ENCODE measurements around the gene TIRAP.
"Not testable (repeated sequence)": the region's sequence is repeated elsewhere in the genome, so short reads cannot be mapped to it uniquely, and the experiment has no call there.

The TIRAP gene

GRCh38 chr11:126281245-126281644 is 1.6 kb upstream of the TIRAP start:
- in situ Hi-C loops (cut with HindIII; ENCODE audit: low pct_ligation_motif_present, low pct_unique_long_range_greater_than_20kb, low sequenced_read_pairs): no loop called here

DNA sequence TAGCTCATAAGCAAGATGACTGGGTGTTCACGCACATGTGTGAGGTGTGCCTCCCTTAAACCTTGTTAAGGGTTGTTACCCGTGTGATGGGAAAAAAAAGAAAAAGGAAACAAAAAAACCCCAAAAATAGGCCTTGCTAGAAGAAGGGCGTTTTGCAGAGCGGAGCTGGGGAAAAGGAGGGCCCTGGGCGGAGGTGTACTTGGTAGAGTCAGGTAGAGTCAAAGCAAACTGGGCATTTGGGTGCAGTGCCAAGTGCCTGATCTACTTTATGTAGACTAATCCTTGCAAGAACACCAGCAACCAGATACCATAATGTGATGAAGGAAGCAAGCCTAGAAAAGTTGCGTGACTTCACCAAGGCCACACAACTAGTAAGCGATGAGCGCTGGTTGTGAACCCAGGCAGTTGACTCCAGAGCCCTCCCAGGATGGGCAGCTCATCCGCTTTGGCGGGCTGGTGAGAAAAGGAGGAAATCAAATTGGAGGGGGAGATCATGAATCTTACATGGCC is 1.2 kb upstream of the TIRAP start:
- DNase-seq: no peak
- in situ Hi-C loops (cut with HindIII; ENCODE audit: low pct_ligation_motif_present, low pct_unique_long_range_greater_than_20kb, low sequenced_read_pairs): no loop called here

More at GRCh38 chr11:126281245-126281644, 1.6 kb upstream of the TIRAP start:
- no peak for DNase-seq

GRCh38 chr11:126282361-126282735 is 545 bp upstream of the TIRAP start:
- DNase-seq: peak; percentile 7

GRCh38 chr11:126284829-126285228 is 1.9 kb downstream of the TIRAP start:
- DNase-seq: peak; percentile 78
- in situ Hi-C loops (cut with HindIII; ENCODE audit: low pct_ligation_motif_present, low pct_unique_long_range_greater_than_20kb, low sequenced_read_pairs): no loop called here

More at GRCh38 chr11:126282361-126282735, 545 bp upstream of the TIRAP start:
- in situ Hi-C loops (cut with HindIII; ENCODE audit: low pct_ligation_motif_present, low pct_unique_long_range_greater_than_20kb, low sequenced_read_pairs): no loop called here

- in situ Hi-C loops (cut with HindIII; ENCODE audit: low pct_ligation_motif_present, low pct_unique_long_range_greater_than_20kb, low sequenced_read_pairs): no loop called here
- DNase-seq: no peak
Observed at GRCh38 chr11:126288237-126288636, 5.3 kb downstream of the TIRAP start.

- DNase-seq: no peak
- in situ Hi-C loops (cut with HindIII; ENCODE audit: low pct_ligation_motif_present, low pct_unique_long_range_greater_than_20kb, low sequenced_read_pairs): no loop called here
Observed at GRCh38 chr11:126290887-126291286, 8.0 kb downstream of the TIRAP start.

GRCh38 chr11:126293726-126294125 is 10.8 kb downstream of the TIRAP start:
- no peak for DNase-seq
- in situ Hi-C loops (cut with HindIII; ENCODE audit: low pct_ligation_motif_present, low pct_unique_long_range_greater_than_20kb, low sequenced_read_pairs): no loop called here

- no peak for DNase-seq
- in situ Hi-C loops (cut with HindIII; ENCODE audit: low pct_ligation_motif_present, low pct_unique_long_range_greater_than_20kb, low sequenced_read_pairs): no loop called here
Observed at GRCh38 chr11:126297004-126297403, 14.1 kb downstream of the TIRAP start.

GRCh38 chr11:126303623-126304456 is 20.9 kb downstream of the TIRAP start, which contains the start of gene DCPS:
DCPS (plus strand) TSS chr11:126304060; CDS start chr11:126304081, 21 bp downstream.
- in situ Hi-C loops (cut with HindIII; ENCODE audit: low pct_ligation_motif_present, low pct_unique_long_range_greater_than_20kb, low sequenced_read_pairs): no loop called here
- DNase-seq: peak; percentile 86

DNA sequence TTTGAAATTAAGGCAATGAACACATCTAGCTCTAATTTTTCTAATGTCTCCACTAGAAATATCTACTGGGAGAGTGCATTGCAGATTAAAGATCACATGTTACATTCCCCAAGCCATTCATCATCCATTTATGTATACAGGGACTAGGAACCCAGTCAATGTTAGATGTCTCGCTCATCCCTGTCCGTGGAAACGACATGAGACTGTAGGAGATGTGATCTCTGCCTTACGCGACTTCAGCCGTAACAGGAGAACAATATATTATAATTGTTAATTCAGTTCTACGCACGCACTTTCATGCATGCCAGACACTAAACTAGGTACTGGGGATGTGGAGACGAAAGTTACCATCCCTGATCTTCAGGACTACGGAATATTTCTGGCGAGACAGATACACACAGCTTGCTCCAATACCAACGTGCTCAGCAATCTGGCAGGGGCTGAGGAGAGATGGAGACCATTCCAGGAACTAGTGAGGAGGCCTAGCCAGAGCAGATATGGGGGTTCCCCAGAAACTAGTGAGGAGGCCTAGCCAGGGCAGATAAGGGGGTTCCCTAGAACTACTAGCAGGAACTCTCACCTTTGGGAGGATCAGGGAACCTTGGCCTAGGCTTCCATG is 21.7 kb downstream of the TIRAP start:
- in situ Hi-C loops (cut with HindIII; ENCODE audit: low pct_ligation_motif_present, low pct_unique_long_range_greater_than_20kb, low sequenced_read_pairs): no loop called here
- no peak for DNase-seq

GRCh38 chr11:126305699-126306098 is 22.8 kb downstream of the TIRAP start:
- DNase-seq: no peak
- in situ Hi-C loops (cut with HindIII; ENCODE audit: low pct_ligation_motif_present, low pct_unique_long_range_greater_than_20kb, low sequenced_read_pairs): no loop called here

DNA sequence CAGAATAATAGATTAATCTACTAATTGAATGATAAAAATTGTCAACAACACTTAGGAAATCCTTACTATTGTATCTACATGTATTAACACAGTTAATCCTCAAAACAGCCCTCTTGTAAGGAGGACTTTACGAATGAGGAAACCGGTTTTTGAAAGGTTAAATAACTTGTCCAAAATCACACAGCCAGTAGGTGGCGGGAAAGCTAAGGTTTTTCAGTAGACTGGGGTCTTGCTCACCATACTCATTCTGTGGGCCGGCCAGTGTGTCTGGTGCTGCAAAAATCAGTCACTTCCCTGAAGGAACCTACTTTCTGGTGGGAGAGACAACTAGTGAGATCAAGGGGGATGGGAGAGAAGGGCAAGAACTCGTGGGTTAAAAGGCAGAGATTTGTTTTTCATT is 24.8 kb downstream of the TIRAP start:
- in situ Hi-C loops (cut with HindIII; ENCODE audit: low pct_ligation_motif_present, low pct_unique_long_range_greater_than_20kb, low sequenced_read_pairs): no loop called here
- DNase-seq: peak; percentile 40

- in situ Hi-C loops (cut with HindIII; ENCODE audit: low pct_ligation_motif_present, low pct_unique_long_range_greater_than_20kb, low sequenced_read_pairs): no loop called here
- no peak for DNase-seq
Observed at GRCh38 chr11:126308271-126308671, 25.4 kb downstream of the TIRAP start.

- in situ Hi-C loops (cut with HindIII; ENCODE audit: low pct_ligation_motif_present, low pct_unique_long_range_greater_than_20kb, low sequenced_read_pairs): not testable (repeated sequence)
Observed at GRCh38 chr11:126308771-126309170, 25.9 kb downstream of the TIRAP start.

GRCh38 chr11:126310200-126310991 is 27.5 kb downstream of the TIRAP start:
- in situ Hi-C loops (cut with HindIII; ENCODE audit: low pct_ligation_motif_present, low pct_unique_long_range_greater_than_20kb, low sequenced_read_pairs): no loop called here
- DNase-seq: peak; percentile 63

More at GRCh38 chr11:126308771-126309170, 25.9 kb downstream of the TIRAP start:
- DNase-seq: not testable (repeated sequence)

DNA sequence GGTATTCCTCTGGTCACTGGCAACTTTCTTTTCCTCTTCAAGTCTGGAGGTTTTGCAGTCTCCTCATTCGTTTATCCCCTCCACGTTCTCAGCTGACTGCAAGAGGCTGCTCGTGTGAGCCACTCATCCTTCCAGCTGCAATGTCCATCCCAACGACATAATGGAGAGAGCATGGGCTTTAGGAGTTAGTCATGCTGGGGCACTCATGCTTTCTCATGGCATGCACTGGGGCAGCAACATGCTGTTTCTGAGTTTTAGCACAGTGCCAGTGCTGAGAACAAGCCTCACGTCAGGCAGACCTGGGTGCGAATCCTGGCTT is 28.1 kb downstream of the TIRAP start:
- no peak for DNase-seq
- in situ Hi-C loops (cut with HindIII; ENCODE audit: low pct_ligation_motif_present, low pct_unique_long_range_greater_than_20kb, low sequenced_read_pairs): no loop called here

DNA sequence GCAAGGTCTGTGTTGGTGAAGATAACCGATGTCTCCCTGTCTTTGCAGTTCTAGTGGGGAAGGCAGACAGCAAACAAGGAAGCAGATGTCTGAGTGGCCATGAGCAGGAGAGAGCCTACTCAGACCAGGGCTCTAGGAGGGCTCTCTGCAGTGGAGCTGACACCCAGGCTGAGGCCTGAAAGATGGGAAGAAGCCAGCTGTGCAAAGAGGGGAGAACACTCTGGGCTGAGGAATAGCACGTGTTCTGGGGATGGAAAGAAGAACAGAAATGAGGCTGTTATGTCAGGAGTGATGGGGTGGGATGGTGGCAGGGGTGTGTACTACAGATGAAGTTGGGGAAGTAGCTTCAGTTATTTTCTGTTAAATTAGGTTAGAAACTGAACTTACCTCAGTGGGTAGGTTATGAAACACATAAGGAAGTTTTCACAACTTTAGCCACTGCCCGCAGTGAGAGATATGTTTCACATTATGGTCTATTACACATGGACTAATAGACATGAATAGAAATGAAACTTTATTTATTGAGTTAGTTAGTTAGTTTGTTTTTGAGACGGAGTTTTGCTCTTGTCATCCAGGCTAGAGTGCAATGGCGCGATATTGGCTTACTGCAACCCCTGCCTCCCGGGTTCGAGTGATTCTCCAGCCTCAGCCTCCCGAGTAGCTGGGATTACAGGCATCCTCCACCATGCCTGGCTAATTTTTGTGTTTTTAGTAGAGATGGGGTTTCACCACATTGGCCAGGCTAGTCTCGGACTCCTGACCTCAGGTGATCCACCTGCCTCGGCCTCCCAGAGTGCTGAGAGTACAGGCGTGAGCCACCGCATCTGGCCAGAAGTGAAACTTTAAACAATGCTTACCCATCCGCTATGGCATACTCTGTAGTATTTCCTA is 28.8 kb downstream of the TIRAP start:
- DNase-seq: no peak
- in situ Hi-C loops (cut with HindIII; ENCODE audit: low pct_ligation_motif_present, low pct_unique_long_range_greater_than_20kb, low sequenced_read_pairs): no loop called here

DNA sequence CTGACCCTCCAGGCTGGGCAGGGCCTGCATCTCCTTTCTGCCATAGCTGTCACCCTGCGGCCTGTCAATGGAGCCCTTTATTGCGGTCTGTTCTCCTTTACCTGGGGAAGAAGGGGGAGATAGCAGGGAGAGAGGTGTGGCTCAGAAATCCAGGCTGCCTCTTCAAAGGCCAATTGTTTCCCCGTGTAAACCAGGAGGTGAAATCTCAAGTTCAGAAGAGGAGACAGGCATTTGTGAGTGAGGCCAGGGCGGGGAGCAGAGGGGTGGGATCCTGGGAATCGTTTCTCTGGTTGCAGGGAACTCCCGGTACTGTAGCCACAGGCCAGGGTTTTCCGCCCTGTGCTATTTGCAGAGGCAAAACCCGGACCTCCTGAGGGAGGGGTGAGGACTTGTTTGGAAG is 30.1 kb downstream of the TIRAP start:
- no peak for DNase-seq
- in situ Hi-C loops (cut with HindIII; ENCODE audit: low pct_ligation_motif_present, low pct_unique_long_range_greater_than_20kb, low sequenced_read_pairs): no loop called here
